HG03060 (cell line): Measurements from ENCODE around the gene SLC43A3.
"Not testable (repeated sequence)": the region's sequence is repeated elsewhere in the genome, so short reads cannot be mapped to it uniquely, and the experiment has no call there.

Experiments
- ATAC-seq: cut with Tn5 transposase; IDR thresholded peaks from one replicate; pipeline ENCODE4 v1.9.1; 2021; ENCODE audit warnings: low read depth, moderate number of reproducible peaks; ENCODE audit not compliant: unreplicated experiment

SLC43A3 gene

GRCh38 chr11:57361420-57361819 is 65.5 kb downstream of the SLC43A3 start:
- ATAC-seq: not testable (repeated sequence)

- no peak for ATAC-seq
Measured at GRCh38 chr11:57360991-57361390, 65.9 kb downstream of the SLC43A3 start.

GRCh38 chr11:57359896-57360690 is 66.8 kb downstream of the SLC43A3 start:
- ATAC-seq: no peak

GRCh38 chr11:57359396-57359795 is 67.5 kb downstream of the SLC43A3 start:
- ATAC-seq: no peak

- ATAC-seq: no peak
Measured at GRCh38 chr11:57358991-57359390, 67.9 kb downstream of the SLC43A3 start.

- ATAC-seq: no peak
Measured at GRCh38 chr11:57358543-57358961, 68.4 kb downstream of the SLC43A3 start.

- ATAC-seq: no peak
Measured at GRCh38 chr11:57357856-57358255, 69.1 kb downstream of the SLC43A3 start.

GRCh38 chr11:57357310-57357709 is 69.6 kb downstream of the SLC43A3 start:
- no peak for ATAC-seq
